Measurements from ENCODE around the gene SLC25A46.

DNA sequence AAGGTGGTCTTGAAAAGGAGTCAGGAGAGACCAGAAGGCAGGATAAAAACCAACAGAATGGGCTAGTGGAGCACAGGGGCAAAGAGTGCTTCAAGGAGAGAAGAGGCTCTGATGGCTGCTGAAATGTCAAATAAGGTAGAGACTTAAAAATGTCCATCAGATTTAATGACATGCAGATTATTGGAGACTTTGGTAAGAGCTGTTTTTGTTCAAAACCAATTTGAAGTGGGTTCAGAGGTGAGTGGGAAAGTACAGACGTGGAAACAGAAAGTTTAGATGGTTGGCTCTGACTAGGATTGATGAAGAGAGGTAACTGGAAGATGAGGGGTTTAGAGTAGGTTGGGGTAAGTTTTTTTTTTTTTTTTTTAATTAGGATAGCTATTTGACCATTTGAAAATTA, 14.1 kb downstream of the SLC25A46 start:
- TF ChIP-seq EZH2phosphoT487 (IDR thresholded peaks at IDR 0.05; ENCODE audit: borderline replicate concordance, low read length) (no peak), EZH2 (IDR thresholded peaks at IDR 0.05; ENCODE audit: low read length, unreplicated experiment) (no peak)
- TF ChIP-seq, protein P1, sequence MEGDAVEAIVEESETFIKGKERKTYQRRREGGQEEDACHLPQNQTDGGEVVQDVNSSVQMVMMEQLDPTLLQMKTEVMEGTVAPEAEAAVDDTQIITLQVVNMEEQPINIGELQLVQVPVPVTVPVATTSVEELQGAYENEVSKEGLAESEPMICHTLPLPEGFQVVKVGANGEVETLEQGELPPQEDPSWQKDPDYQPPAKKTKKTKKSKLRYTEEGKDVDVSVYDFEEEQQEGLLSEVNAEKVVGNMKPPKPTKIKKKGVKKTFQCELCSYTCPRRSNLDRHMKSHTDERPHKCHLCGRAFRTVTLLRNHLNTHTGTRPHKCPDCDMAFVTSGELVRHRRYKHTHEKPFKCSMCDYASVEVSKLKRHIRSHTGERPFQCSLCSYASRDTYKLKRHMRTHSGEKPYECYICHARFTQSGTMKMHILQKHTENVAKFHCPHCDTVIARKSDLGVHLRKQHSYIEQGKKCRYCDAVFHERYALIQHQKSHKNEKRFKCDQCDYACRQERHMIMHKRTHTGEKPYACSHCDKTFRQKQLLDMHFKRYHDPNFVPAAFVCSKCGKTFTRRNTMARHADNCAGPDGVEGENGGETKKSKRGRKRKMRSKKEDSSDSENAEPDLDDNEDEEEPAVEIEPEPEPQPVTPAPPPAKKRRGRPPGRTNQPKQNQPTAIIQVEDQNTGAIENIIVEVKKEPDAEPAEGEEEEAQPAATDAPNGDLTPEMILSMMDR (conservative IDR thresholded peaks at IDR 0.05; ENCODE audit: low read depth, low read length), result no peak

Measured in PC-3 (cell line).